Mesodermal cell (in vitro differentiated cells): Measurements from ENCODE around the gene PRDM11.

Source experiments
- H3K27ac ChIP-seq: 2 replicates; pipeline ENCODE4 v1.7.0; 2013; ENCODE audit warnings: mild to moderate bottlenecking, low read depth, low read length, moderate library complexity; ENCODE audit not compliant: severe bottlenecking
- H3K36me3 ChIP-seq: 2 replicates; pipeline ENCODE4 v1.7.1; 2013; ENCODE audit warnings: mild to moderate bottlenecking, low read length, moderate library complexity; ENCODE audit not compliant: control insufficient read depth, insufficient read depth
- H3K4me1 ChIP-seq: one replicate; pipeline ENCODE4 v1.7.1; 2013; ENCODE audit warnings: mild to moderate bottlenecking, low read length; ENCODE audit not compliant: insufficient read depth, control insufficient read depth, poor library complexity, severe bottlenecking
- H3K4me3 ChIP-seq: 2 replicates; pipeline ENCODE4 v1.7.0; 2013; ENCODE audit warnings: low read length, control low read depth, mild to moderate bottlenecking; ENCODE audit not compliant: insufficient read depth, poor library complexity, severe bottlenecking; ENCODE audit errors: extremely low read depth
- H3K9me3 ChIP-seq: 2 replicates; pipeline ENCODE4 v1.7.1; 2013; ENCODE audit warnings: mild to moderate bottlenecking, low read length, moderate library complexity; ENCODE audit not compliant: control insufficient read depth
- WGBS, 2 experiments: methylation state at CpG; one replicate each; pipeline ENCODE4 v1.1.5; 2013; ENCODE audit warnings: missing lambda C conversion rate in 2 of 2; ENCODE audit not compliant: insufficient coverage in 2 of 2; 5-methylcytosine and 5-hydroxymethylcytosine counted together

The PRDM11 gene

GRCh38 chr11:45188127-45188526 lies 41.7 kb downstream of the PRDM11 start:
- no peak overlapping the region for H3K27ac ChIP-seq
- H3K4me3 ChIP-seq = no peak overlapping the region
- H3K36me3 ChIP-seq = peaks cover 23% of the 10 kb centered on the region
- peaks cover 6% of the 10 kb centered on the region for H3K4me1 ChIP-seq
- 93 to 100% methylated on average over 3 of the region's 3 CpGs for WGBS, 2 experiments
- H3K9me3 ChIP-seq = no peaks in the 10 kb centered on the region

GRCh38 chr11:45189230-45189629 lies 42.8 kb downstream of the PRDM11 start:
- Histone ChIP-seq H3K4me1 (peaks cover 6% of the 10 kb centered on the region), H3K4me3 (no peak overlapping the region), H3K27ac (no peak overlapping the region), H3K36me3 (peaks cover 14% of the 10 kb centered on the region), H3K9me3 (no peaks in the 10 kb centered on the region)
- WGBS, 2 experiments = 100% methylated on average over 2 to 4 of the region's 5 CpGs

- H3K27ac ChIP-seq = no peak overlapping the region
These were observed 47.3 kb downstream of the PRDM11 start for GRCh38 chr11:45193695-45194094.

GRCh38 chr11:45204761-45205160 lies 58.3 kb downstream of the PRDM11 start:
- 71 to 77% methylated on average over 3 to 8 of the region's 8 CpGs for WGBS, 2 experiments
- no peak overlapping the region for H3K4me3 ChIP-seq
- no peak overlapping the region for H3K27ac ChIP-seq
- H3K4me1 ChIP-seq = peaks cover under 1% of the 10 kb centered on the region
- no peaks in the 10 kb centered on the region for H3K36me3 ChIP-seq
- no peaks in the 10 kb centered on the region for H3K9me3 ChIP-seq

More at GRCh38 chr11:45193695-45194094, 47.3 kb downstream of the PRDM11 start:
- Histone ChIP-seq H3K4me1 (no peaks in the 10 kb centered on the region), H3K36me3 (peaks cover 5% of the 10 kb centered on the region), H3K9me3 (no peaks in the 10 kb centered on the region), H3K4me3 (no peak overlapping the region)
- 94 to 97% methylated on average over 5 to 6 of the region's 6 CpGs for WGBS, 2 experiments

GRCh38 chr11:45205978-45206377 lies 59.5 kb downstream of the PRDM11 start:
- Histone ChIP-seq H3K4me1 (peaks cover 8% of the 10 kb centered on the region), H3K36me3 (no peaks in the 10 kb centered on the region), H3K4me3 (no peak overlapping the region), H3K27ac (no peak overlapping the region), H3K9me3 (no peaks in the 10 kb centered on the region)
- WGBS, 2 experiments = 56 to 72% methylated on average over 3 to 4 of the region's 7 CpGs

- Histone ChIP-seq H3K36me3 (peaks cover 4% of the 10 kb centered on the region), H3K4me3 (no peak overlapping the region), H3K4me1 (peaks cover 8% of the 10 kb centered on the region), H3K27ac (no peak overlapping the region), H3K9me3 (no peaks in the 10 kb centered on the region)
- 84 to 94% methylated on average over 2 to 6 of the region's 8 CpGs for WGBS, 2 experiments
These were observed 61.7 kb downstream of the PRDM11 start for GRCh38 chr11:45208135-45208534.

- WGBS, 2 experiments = 91% methylated on average over 33 to 35 of the region's 35 CpGs
- Histone ChIP-seq H3K4me3 (no peak overlapping the region), H3K4me1 (peaks cover 8% of the 10 kb centered on the region), H3K9me3 (no peaks in the 10 kb centered on the region), H3K27ac (no peak overlapping the region), H3K36me3 (peaks cover 4% of the 10 kb centered on the region)
These were observed 62.8 kb downstream of the PRDM11 start for GRCh38 chr11:45209000-45209879.

- H3K36me3 ChIP-seq = peaks cover 4% of the 10 kb centered on the region
- H3K27ac ChIP-seq = no peak overlapping the region
- 47 to 49% methylated on average over 22 to 24 of the region's 29 CpGs for WGBS, 2 experiments
- peaks cover 8% of the 10 kb centered on the region for H3K4me1 ChIP-seq
- H3K9me3 ChIP-seq = no peaks in the 10 kb centered on the region
- no peak overlapping the region for H3K4me3 ChIP-seq
These were observed 63.7 kb downstream of the PRDM11 start for GRCh38 chr11:45209891-45210699.

- Histone ChIP-seq H3K27ac (no peak overlapping the region), H3K36me3 (peaks cover 4% of the 10 kb centered on the region), H3K4me1 (peaks cover 8% of the 10 kb centered on the region), H3K9me3 (no peaks in the 10 kb centered on the region), H3K4me3 (no peak overlapping the region)
- WGBS, 2 experiments = 83 to 92% methylated on average over 5 to 8 of the region's 9 CpGs
These were observed 64.4 kb downstream of the PRDM11 start for GRCh38 chr11:45210846-45211245.

- WGBS, 2 experiments = 91 to 95% methylated on average over 6 to 7 of the region's 9 CpGs
- no peak overlapping the region for H3K4me3 ChIP-seq
- H3K4me1 ChIP-seq = peaks cover 8% of the 10 kb centered on the region
- peaks cover 4% of the 10 kb centered on the region for H3K36me3 ChIP-seq
- H3K9me3 ChIP-seq = no peaks in the 10 kb centered on the region
- no peak overlapping the region for H3K27ac ChIP-seq
These were observed 65.3 kb downstream of the PRDM11 start for GRCh38 chr11:45211732-45212131.
